Lung (tissue), 12 donors: ENCODE results near the gene FAM221B. TPM values are rescaled to one million over a fixed set of nuclear protein-coding genes. Genes with fewer than 3 reads are reported as not detected.
A peak's percentile ranks its signal among the peaks of the same experiment; 100 is the strongest.

Experiments used
- ATAC-seq: fragments of 200-7000 bp; cut with Tn5 transposase; one replicate; pipeline ENCODE4 v1.9.1; 2020; ENCODE audit warnings: moderate number of reproducible peaks; ENCODE audit not compliant: insufficient read depth, low FRiP score
- DNase-seq, 3 donors: peaks; one replicate each; pipeline ENCODE4 v3.0.0-alpha.2; 2013 to 2017
- H3K27ac ChIP-seq, 2 donors: one replicate each; pipeline ENCODE4 v1.5.1; 2013; ENCODE audit warnings: mild to moderate bottlenecking in 2 of 2, moderate library complexity in 2 of 2, control low read depth in 1 of 2, inconsistent platforms in 1 of 2, low read depth in 1 of 2, low read length in 1 of 2
- H3K27me3 ChIP-seq, 3 donors: one replicate each; pipeline ENCODE4 v1.5.1; 2013; ENCODE audit warnings: low read length in 2 of 3; ENCODE audit not compliant: control insufficient read depth in 3 of 3, insufficient read depth in 3 of 3
- H3K36me3 ChIP-seq, 4 donors: one replicate each; pipeline ENCODE4 v1.5.1; 2013; ENCODE audit warnings: low read length in 4 of 4, mild to moderate bottlenecking in 1 of 4, moderate library complexity in 1 of 4; ENCODE audit not compliant: control insufficient read depth in 4 of 4, insufficient read depth in 4 of 4
- H3K4me1 ChIP-seq, 5 donors: one replicate each; pipeline ENCODE4 v1.5.1; 2013; ENCODE audit warnings: low read length in 5 of 5, mild to moderate bottlenecking in 2 of 5, moderate library complexity in 1 of 5; ENCODE audit not compliant: control insufficient read depth in 5 of 5, insufficient read depth in 5 of 5
- H3K4me3 ChIP-seq: one replicate; pipeline ENCODE4 v1.5.1; 2013; ENCODE audit warnings: mild to moderate bottlenecking, control low read depth, moderate library complexity
- H3K9ac ChIP-seq, 2 donors: one replicate each; pipeline ENCODE4 v1.5.1; 2013; ENCODE audit warnings: low read length in 2 of 2, control low read depth in 1 of 2; ENCODE audit not compliant: insufficient read depth in 1 of 2
- H3K9me3 ChIP-seq, 4 donors: one replicate each; pipeline ENCODE4 v1.5.1; 2013; ENCODE audit warnings: low read length in 3 of 4, mild to moderate bottlenecking in 1 of 4, moderate library complexity in 1 of 4; ENCODE audit not compliant: control insufficient read depth in 4 of 4, insufficient read depth in 3 of 4
- CTCF ChIP-seq: IDR thresholded peaks from 2 replicates; pipeline ENCODE4 v1.5.1; 2012; ENCODE audit warnings: mild to moderate bottlenecking; ENCODE audit errors: control extremely low read depth, extremely low read depth
- WGBS, 2 donors: extraction: QIAGEN DNeasy Blood & Tissue Kit; methylation state at CpG; one replicate each; pipeline ENCODE4 v1.1.7; 2013; 5-methylcytosine and 5-hydroxymethylcytosine counted together
- polyA plus RNA-seq, 2 donors: library from polyadenylated mRNA; stranded (reverse); fragments of 200-250 nt; gene quantifications; one replicate each; pipeline ENCODE4 v1.2.1, GENCODE V29; 2013
- total RNA-seq, 2 donors: library from RNA; depleted of rRNA in 1 of 2; stranded (reverse); fragments of >200 nt in 1 of 2; gene quantifications; one replicate each; pipeline ENCODE4 v1.2.1, GENCODE V29; 2014 to 2021
- donor health status: control.
- donor health status: control.
- donor health status: Bipolar disorder and iron deficiency.
- donor health status: healthy.
- donor health status: DM: yes; HTN: yes; CAD: no.

Gene FAM221B
- total and polyA plus RNA-seq, 4 donors = 0.10 to 0.25 (median 0.13) TPM

DNA sequence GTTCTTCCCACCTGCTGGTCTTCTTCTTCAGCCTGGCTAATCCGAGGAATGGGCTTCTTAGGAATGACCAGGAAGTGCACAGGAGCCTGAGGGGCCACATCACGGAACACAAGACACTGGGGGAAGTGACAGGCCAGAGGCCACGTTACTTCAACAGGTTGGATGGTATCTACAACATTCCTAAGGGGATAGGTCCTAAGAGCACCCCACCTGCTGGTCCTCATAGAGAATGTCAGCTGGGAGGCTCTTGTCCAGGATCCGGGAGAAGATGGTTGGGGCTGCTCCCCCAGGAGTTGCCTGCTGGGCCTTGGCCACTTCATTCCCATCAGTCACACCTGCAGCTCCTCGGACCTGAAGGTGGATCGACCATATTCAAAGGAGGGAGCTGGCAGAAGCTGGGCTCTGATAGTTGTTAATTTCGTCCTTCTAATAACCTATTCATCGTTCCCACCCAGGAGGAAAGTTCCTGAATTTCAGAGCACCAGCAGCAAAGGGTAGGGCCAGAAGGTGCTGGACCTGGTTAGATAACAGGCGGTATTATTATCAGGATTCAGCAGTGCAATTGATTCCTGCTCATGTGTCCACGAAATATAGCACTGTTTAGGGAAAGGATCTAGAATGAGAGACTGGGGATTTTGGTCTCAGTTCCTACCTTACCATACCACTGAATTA, 15.0 kb downstream of the FAM221B start:
- Histone ChIP-seq H3K4me1 (peaks cover 0 to 21% (median 9%) of the 10 kb centered on the region in 5 donors), H3K27me3 (no peaks in the 10 kb centered on the region), H3K9me3 (no peaks in the 10 kb centered on the region), H3K27ac (peak overlapping the region; percentile 38 to 92), H3K4me3 (no peak overlapping the region), H3K9ac (peak overlapping the region in 1 of 2 donors; percentile 51), H3K36me3 (peaks cover 0 to 8% (median 5%) of the 10 kb centered on the region in 4 donors)
- ATAC-seq (no peak), DNase-seq (no peak)
- 79 to 87% methylated on average over 10 of the region's 10 CpGs for WGBS, 2 donors
- TF ChIP-seq CTCF = no peak

- Histone ChIP-seq H3K27ac (peak within 1 kb of the TSS; percentile 65 to 88), H3K4me1 (peaks cover 0 to 21% (median 9%) of the 10 kb centered on the region in 5 donors), H3K9me3 (no peaks in the 10 kb centered on the region), H3K4me3 (peak within 1 kb of the TSS; percentile 54), H3K36me3 (peaks cover 0 to 19% (median 8%) of the 10 kb centered on the region in 4 donors), H3K9ac (peak within 1 kb of the TSS in 1 of 2 donors; percentile 51), H3K27me3 (no peaks in the 10 kb centered on the region)
- ATAC-seq (peak; percentile 63), DNase-seq (peak; percentile 95 to 98 (median 96))
- TF ChIP-seq CTCF = no peak
- WGBS, 2 donors = 1% methylated on average over 28 of the region's 28 CpGs
Measured at GRCh38 chr9:35812025-35812602, 16.4 kb downstream of the FAM221B start, which contains the start of gene SPAG8. Gene SPAG8, minus strand, starts transcription at chr9:35812262. Its CDS starts 115 bp downstream, at chr9:35812147.

GRCh38 chr9:35811381-35812024, 17.0 kb downstream of the FAM221B start:
- 11 to 12% methylated on average over 12 of the region's 12 CpGs for WGBS, 2 donors
- H3K9me3 ChIP-seq = no peaks in the 10 kb centered on the region
- peak overlapping the region; percentile 54 for H3K4me3 ChIP-seq
- H3K36me3 ChIP-seq = peaks cover 0 to 25% (median 10%) of the 10 kb centered on the region in 4 donors
- peak overlapping the region; percentile 1 to 65 for H3K27ac ChIP-seq
- TF ChIP-seq CTCF = no peak
- DNase-seq (peak in 1 of 3 donors; percentile 33), ATAC-seq (no peak)
- H3K27me3 ChIP-seq = no peaks in the 10 kb centered on the region
- H3K4me1 ChIP-seq = peaks cover 0 to 21% (median 9%) of the 10 kb centered on the region in 5 donors
- no peak overlapping the region for H3K9ac ChIP-seq
